Activated gamma-delta T cell treated with Interleukin-2 at 50 U/mL for 16 hours (primary cell): ENCODE data around the gene FTSJ3.
"Not testable (repeated sequence)": the region's sequence is repeated elsewhere in the genome, so short reads cannot be mapped to it uniquely, and the experiment has no call there.

Experiments
- DNase-seq: peaks from one replicate; pipeline ENCODE4 v3.0.0-alpha.2; 2020

Gene FTSJ3

DNA sequence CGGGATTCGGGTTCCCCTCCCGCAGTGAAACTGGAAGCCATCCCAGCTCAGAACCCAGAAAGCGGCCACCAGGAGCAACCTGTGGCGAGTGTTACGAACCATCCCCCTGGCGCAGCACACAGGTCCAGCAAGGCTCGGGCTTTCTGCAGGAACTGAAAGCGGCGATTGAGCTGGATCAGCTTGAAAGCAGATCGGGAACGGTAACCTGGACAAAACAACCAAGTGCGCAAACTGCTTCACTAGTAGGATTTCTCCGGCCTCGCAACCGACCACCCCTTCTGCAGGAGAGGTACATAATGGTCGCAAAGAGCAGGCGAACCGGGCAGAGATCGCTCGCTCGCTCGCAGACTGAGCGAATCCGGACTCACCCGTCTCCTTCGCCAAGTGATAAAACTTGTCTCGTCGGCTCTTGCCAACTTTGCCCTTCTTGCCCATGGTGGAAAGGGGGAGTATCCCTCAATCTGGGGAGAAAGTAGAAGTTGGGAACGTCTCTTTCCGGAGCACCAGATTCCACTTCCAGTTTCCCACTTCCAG, 928 bp downstream of the FTSJ3 start:
- DNase-seq = no peak

DNA sequence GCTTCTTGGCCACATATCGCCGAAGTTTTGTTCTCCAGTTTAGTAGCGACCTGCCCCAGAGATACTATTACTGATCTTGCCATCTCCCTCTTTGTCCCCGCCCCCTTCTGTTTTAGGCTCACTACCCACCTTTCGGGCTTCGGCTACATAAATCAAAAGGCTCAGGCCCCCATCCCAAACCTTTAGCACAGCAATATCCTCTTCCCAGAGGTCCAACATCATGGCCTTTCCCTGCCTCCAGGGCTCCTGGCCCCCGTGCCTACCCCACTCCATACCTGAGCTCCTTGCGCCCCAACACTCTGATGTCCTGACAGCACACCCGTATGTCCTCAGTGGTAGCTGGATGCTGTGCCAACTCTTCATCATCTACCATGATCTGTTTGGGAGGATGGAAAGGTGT, 3.1 kb downstream of the FTSJ3 start:
- no peak for DNase-seq

DNA sequence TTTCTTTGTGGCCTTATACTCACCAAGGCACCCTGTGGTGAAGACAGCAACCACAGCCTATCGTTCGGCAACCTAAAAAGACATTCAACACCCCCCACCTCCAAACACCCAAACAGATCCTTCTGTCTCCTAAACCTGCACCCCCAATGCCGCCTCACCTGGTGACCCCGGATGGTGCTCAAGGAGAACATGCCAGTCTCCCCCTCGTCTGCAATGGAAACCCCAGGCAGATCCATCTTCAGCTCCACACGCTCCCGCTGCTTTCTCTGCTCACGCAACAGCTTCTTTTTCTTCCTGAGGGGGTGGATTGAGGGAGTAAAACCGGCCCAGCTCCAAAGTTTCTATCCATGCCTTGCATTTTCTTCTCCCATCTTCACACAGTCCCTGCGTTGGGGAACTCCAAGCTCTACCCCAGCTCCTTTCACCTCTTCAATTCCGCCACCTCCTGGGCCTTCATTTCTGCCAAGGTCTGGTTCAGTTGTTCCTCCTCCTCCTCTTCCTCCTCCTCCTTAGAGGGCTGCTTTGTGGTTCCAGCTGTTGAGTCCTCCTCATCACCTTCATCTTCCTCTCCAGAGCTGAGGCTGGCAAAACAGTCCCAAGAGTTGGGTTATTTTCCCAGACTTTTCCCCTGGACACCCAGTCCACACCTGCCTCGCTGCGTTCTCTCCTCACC, 3.7 kb downstream of the FTSJ3 start:
- no peak for DNase-seq

DNA sequence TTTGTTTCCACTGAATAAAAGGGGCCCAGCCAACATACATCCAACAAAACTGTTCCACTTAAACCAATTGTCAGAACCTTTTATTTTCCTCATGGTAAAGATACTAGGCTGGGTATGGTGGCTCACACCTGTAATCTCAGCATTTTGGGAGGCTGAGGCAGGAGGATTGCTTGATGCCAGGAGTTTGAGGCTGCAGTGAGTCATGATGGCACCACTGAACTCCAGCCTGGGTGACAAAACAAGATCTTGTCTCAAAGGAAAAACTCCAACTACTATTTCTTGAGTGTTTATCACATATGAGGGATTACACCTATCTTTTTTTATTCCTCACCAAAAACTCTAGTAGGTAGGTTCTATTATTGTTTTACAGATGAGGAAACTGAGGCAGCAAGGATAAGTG, 4.9 kb downstream of the FTSJ3 start:
- no peak for DNase-seq

DNA sequence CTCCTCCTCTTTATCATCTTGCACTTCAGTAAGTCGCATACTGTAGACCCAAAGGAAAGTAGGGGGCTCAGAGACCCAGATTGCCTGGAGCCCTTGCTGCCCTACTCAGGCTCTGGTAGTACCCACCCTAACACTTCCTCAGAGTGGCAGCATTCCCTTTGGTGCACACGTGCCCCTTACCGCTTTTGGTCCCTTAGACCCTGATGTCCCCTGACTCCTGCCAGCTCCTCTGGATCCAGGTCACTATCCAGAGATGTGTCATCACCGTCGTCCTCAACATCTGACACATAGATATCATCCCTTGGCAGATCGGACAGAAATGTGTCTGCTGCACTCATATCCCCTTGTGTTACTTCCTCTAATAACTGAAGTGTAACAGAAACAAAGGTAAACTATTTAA, 5.7 kb downstream of the FTSJ3 start:
- no peak for DNase-seq

DNA sequence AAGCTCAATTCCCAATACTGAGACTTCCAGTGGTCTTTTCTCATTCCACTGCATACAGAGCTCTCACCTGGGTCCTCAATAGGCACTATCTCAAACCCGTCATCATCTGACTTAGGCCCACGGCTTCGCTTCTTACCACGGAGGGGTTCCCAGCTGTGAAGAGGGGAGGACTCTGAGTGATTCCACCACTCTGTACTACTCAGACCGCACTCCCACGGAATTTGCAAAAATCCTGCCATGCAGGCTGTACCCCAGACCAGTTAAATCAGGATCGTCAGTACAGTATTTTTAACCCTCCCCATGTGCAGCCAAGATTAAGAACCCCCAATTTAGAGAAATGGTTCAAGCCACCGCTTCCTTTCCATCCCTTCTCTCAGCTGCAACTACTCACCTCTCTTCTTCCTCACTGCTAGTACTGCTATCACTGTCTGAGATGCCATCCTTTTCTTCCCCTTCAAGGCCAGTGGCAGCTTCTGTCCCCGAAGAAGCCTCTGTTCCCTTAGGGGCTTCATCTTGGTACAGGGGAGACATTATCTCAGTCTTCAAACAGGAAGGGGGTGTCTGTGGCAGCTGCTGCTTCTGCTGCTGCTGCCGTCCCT, 6.4 kb downstream of the FTSJ3 start:
- no peak for DNase-seq

DNA sequence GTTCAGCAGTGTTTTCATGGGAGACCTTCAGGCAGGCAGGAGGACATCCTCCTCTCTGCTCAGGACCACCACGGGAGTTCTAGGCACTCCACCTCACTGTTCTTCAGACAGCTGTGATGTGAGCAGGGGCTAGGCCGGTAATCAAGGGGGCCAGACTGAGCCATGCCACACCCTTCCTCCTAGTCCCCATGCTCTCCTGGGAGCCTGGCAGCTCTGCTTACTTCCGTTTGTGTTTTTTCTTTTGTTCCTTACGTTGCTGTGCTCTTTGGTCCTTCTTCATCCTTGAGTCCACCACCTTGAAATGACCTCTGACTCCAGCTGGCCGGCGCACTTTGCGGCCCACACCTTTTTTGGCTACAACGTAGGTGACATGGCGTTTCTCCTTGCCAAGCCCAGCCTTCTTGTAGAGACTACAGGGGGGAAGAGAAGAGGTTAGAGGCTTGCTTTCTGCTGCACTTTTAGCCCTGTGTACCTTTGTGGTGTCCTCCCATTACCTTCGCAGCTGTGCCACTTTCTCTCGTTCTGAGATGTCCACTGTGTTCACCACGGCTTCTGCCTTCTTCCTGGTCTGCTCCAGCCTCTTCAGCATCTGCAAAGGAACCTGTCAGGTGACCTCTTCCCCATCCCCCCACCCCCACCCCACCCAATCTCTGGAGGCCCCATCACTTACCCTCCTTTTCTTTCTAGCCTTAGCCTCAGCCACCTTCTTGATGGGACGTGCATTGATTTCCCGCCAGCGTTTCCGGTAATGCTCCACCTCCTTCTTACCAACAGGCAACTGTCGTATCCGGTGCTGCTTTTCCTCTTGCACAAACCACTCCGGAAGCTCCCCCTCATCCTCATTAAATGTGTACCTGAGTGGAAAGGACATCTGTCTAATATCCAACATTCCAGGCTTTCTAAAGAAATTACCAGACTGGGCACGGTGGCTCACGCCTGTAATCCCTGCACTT, 7.6 kb downstream of the FTSJ3 start:
- no peak for DNase-seq

DNA sequence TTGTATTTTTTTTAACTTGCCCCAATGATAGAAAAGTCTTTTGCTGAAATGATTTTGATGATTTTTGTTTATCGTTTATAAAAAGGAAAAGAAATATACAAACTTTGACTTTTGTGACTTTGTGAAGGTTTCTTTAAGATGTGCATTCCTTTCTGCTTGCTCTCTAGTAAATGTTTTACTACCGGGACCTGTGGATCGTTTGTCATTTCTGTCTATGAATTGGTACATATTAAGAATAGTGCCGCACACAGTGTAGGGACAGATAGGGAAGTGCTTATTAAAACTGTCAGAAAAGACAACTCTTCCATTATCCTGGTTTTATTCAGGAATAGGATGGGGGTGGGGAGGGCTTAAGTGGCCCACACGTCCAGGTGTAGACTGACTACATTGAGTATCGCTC, 8.3 kb downstream of the FTSJ3 start:
- DNase-seq = no peak

DNA sequence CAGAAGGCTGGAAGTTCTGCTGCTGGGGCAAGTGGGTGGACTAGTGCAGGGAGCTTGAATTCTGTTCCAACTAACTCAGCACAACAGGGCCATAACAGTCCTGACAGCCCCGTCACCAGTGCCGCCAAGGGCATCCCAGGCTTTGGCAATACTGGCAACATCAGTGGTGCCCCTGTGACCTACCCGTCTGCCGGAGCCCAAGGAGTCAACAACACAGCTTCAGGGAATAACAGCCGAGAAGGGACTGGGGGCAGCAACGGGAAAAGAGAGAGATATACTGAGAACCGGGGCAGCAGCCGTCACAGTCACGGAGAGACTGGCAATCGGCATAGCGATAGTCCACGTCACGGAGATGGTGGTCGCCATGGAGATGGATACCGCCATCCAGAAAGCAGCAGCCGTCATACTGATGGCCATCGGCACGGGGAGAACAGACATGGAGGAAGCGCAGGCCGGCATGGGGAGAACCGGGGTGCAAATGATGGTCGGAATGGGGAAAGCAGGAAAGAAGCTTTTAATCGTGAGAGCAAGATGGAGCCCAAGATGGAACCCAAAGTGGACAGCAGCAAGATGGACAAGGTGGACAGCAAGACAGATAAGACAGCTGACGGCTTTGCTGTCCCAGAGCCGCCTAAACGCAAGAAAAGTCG, 9.6 kb downstream of the FTSJ3 start:
- no peak for DNase-seq

DNA sequence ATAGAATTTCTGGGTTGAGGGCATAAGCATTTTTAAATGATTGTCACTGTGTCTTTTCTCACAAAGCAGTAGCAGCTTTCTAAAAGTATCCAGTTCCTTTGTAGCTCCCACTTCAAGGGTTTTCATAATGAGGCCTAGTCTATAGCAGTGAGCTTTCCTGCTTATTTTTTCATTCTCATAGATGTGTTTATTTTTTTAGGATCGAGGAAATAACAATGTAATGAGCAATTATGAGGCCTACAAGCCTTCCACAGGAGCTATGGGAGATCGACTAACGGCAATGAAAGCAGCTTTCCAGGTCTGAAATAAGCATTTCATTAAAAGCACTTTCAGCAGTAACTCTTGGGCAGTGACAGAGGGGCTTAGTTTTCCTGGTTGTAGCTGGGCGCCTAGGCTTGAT, 10.8 kb downstream of the FTSJ3 start:
- DNase-seq = no peak

DNA sequence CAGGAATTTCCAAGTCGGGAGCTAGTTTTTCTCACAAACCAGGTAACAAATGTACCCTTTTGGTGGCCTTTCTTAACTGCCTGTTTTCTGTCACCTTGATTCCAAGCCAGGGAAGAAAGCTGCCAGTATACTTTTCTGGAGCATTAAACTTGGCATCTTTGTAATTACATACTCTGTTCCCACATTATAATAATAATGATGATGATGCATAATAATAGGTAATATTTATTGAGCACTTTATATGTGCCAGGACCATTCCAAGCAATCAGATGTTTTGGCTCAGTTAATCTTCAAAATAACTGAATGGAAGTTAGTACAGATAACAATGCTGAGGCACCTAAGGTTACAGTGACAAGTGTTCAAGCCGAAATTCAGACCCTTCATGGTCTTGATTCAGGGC, 11.3 kb downstream of the FTSJ3 start:
- DNase-seq = no peak

DNA sequence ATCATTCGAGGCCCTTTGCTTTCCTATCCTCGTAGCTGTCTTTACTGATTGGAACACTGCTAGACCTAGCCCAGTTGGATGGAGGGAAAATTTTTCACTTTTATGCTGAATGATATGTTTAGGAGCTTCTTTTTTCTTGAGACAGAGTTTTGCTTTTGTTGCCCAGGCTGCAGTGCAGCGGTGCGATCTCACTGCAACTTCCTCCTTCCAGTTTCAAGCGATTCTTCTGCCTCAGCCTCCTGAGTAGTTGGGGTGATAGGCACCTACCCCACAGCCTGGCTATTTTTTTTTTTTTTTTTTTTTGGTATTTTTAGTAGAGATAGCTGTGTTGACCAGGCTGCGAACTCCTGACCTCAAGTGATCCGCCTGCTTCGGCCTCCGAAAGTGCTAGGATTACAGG, 17.5 kb downstream of the FTSJ3 start:
- no peak for DNase-seq

DNA sequence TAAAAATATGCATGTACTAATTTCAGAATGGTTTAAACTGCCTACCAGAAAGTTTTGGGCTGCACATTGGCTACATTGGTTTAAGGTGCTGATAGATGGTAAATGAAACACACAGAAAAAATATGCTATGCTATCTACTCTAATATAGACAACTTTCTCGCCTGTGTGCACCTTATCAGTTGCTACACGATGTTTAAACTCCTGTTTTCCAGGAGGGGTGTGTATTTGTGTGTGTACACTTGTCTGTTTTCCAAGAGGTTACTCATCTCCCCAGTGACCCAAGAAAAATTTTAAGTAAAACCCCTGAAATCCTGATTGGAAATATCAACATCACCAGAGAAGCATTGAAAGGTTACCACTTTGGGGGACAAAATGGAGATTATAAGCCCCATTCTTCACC, 21.9 kb downstream of the FTSJ3 start:
- DNase-seq = no peak

DNA sequence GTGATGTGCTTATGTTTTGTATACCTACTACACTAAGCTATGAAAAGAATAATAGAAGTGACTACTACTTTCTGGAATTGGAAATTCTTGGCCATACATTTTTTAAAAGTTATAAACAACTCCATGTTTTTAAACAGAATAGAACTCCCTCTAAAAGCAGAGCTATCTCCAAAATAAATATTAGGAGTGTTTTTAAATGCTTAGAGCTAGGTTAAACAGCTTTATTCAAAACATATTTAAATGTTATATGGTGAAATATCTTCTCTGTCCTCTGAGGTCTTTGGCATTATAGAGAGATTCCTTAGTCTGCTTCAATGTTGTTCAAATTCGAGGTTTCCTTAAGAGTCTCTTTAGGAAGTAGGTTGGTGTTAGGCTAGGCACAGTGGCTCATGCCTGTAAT, 23.1 kb downstream of the FTSJ3 start:
- no peak for DNase-seq

DNA sequence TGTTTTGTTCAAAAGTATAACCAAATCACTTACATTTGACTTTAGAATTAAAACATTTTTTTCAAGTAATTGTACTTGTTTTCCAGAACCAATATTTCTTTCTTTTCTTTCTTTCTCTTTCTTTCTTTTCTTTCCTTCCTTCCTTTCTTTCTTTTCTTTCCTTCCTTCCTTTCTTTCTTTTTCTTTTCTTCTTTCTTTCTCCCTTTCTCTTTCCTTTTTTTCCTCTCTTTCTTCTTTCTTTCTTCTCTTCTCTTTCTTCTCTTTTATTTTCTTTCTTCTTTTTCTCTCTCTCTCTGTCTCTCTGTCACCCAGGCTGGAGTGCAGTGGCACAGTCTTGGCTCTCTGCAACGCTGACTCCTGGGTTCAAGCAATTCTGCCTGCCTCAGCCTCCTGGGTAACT, 26.7 kb downstream of the FTSJ3 start:
- no peak for DNase-seq

DNA sequence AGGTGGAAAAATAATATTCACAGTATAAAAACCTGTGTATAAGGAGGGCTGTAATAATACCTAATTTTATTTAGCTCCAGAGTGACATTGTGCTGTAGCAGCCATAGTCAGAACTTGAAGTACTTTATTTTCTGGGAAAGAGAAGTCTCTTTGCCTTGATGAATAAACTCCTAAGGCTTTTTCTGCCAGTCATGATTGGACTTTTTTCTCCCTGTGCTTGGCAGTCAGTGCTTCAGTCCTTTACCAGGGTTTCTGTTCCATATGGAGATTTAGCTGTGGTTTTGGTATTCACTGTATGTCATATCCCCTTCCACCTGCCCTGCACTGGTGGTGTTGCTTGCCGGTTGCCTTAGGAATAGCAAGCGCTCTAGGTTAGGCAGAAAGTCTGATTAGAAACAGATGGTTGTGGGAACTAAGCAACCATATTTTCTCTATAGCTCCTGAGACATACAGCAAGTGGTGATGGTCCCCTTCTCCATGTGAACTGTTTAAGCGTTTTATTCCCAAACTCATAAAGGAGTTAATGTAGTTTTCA, 28.8 kb downstream of the FTSJ3 start:
- DNase-seq = no peak

DNA sequence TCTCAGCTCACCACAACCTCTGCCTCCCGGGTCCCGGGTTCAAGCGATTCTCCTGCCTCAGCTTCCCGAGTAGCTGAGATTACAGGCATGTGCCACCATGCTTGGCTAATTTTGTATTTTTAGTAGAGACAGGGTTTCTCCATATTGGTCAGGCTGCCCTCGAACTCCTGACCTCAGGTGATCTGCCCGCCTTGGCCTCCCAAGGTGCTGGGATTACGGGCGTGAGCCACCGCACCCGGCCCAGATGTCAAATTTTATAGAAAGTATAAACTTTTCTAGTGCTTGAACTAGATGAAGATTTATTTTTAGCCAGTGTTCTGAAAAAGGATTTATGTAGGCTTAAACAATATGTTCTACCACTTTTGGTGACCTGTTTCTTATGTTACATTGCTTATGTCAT, 31.1 kb downstream of the FTSJ3 start:
- not testable (repeated sequence) for DNase-seq

DNA sequence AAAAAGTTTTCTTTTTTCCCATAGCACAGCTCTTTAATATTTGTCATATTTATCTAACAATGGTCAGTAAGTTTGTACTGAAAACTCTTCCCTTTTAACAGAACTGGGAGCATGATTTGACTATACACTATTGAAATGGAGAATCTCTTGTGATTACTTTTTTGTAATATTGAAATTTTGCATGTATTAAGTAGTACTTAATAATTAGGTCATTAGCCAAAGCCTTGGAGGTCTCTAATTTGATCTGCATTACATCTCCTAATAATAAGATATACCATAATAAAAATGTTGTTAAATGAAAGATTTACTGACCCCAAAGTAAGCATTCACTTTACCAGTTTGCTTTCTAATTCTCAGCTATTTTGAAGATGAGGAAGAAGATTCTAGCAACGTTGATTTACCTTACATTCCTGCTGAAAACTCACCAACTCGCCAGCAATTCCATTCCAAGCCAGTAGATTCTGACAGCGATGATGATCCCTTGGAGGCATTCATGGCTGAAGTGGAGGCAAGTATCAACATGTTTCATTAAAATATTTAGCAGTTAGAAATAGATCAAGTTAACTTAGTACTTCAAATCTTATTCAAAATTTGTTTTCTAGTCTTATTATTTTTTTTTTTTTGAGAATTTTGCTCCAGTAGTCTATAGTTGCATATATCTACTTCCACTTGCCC, 35.3 kb downstream of the FTSJ3 start:
- DNase-seq = no peak

DNA sequence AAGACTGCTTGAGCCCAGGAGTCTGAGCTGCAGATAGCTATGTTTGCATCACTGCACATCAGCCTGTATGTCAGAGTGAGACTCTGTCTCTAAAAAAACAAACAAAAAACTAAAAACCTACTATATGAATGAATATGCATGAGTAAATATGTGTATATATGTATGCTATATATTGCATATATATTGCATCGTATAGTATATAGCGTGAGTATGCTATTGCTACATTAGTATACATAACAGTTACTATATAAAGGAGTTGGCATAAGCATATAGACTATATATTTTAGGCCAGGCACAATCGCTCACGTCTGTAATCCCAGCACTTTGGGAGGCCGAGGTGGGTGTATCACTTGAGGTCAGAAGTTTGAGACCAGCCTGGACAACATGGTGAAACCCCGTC, 37.4 kb downstream of the FTSJ3 start:
- DNase-seq = no peak

DNA sequence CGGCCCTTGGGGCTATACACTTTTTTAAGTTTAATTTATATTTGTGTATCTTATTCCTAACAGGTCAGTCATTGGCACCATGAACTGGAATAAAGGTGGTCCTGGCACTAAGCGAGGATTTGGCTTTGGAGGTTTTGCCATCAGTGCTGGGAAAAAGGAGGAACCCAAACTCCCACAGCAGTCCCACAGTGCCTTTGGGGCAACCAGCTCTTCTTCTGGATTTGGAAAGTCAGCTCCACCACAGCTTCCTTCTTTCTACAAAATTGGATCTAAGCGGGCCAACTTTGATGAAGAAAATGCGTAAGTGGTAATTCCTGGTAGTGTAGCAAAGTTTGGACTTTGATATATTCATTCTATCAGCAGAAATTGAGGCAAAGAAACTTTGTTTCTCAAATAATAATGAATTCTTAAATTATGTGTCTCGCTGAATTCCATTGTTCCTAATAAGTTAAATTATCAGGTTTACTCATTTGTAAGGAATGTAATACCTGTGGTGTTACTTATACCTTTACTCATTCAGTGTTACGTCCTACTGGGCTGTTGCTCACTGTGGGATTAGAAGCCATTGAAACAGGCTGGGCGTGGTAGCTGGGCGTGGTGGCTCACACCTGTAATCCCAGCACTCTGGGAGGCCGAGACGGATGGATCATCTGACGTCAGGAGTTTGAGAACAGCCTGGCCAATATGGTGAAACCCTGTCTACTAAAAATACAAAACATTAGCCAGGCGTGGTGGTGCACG, 40.3 kb downstream of the FTSJ3 start:
- no peak for DNase-seq

DNA sequence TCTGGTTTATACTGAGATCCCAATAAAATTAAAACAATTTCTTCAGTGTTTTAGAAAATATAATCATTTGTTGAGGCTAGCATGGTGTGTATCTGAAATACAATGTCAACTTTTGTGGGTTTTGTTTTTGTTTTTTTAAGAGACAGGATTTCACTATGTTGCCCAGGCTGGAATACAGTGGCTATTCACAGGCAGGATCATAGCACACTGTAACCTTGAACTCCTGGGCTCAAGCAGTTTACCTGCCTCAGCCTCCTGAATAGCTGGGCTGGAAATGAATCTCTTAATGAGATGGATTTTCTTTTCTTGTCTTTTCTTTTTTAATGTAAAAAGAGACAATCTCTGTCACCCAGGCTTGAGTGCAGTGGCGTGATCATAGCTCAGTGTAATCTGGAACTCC, 41.3 kb downstream of the FTSJ3 start:
- no peak for DNase-seq

DNA sequence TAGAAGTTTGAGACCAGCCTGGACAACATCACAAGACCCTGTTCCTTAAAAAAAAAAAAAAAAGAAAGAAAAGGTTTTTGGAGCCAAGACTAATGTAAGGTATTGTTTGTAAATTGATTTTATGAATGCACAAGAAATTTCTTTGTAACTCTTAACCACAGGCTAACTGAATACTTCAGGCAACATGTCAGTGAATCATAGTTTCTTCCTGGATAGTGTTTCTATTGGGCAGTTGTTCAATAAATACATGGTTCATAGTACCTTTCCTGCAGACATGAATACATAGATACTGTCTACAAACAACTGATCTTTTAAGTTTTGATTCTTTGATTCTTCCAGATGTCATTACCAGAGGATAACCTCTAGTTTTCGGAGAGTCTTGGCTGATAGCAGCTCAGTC, 41.9 kb downstream of the FTSJ3 start:
- no peak for DNase-seq
